HepG2 (cell line): ENCODE results near the gene SBDS.

Experiments
- ELF1 ChIP-seq: sonication (generic); formaldehyde crosslinking; IDR thresholded peaks from 2 replicates; pipeline ENCODE4 v1.4.0; 2020; ENCODE audit warnings: missing genetic modification reagents
- GMEB1 ChIP-seq: sonication (generic); formaldehyde crosslinking; IDR thresholded peaks from 2 replicates; pipeline ENCODE4 v1.5.1; 2020; ENCODE audit warnings: missing genetic modification reagents, mild to moderate bottlenecking, borderline replicate concordance
- NPAS2 ChIP-seq: sonication (generic); formaldehyde crosslinking; IDR thresholded peaks from 2 replicates; pipeline ENCODE4 v1.8.0; 2022; ENCODE audit warnings: mild to moderate bottlenecking, missing genetic modification reagents, borderline replicate concordance
- RERE ChIP-seq: IDR thresholded peaks from 2 replicates; pipeline ENCODE4 v1.6.1; 2016; ENCODE audit warnings: low read depth, missing genetic modification reagents, missing compliant biosample characterization
- RNF2 ChIP-seq: fragments of 450-650 bp; conservative IDR thresholded peaks from 2 replicates; pipeline ENCODE4 v1.6.1; 2016; ENCODE audit warnings: low read depth
- SUZ12 ChIP-seq: fragments of 150-350 bp; IDR thresholded peaks from 2 replicates; pipeline ENCODE4 v1.6.1; 2014; ENCODE audit warnings: low read depth, low read length
- ZNF24 ChIP-seq: fragments of 450-650 bp; IDR thresholded peaks from 2 replicates; pipeline ENCODE4 v1.6.1; 2017; ENCODE audit warnings: antibody characterized with exemption, mild to moderate bottlenecking
- ZNF318 ChIP-seq: sonication (generic); formaldehyde crosslinking; IDR thresholded peaks from 2 replicates; pipeline ENCODE4 v1.4.0; 2020; ENCODE audit warnings: mild to moderate bottlenecking, missing genetic modification reagents

GRCh38 chr7:66953044-66953427, 42.4 kb downstream of the SBDS start:
- no peak for TF ChIP-seq ZNF24
- no peak for TF ChIP-seq GMEB1 (CRISPR knock-in tag)
- TF ChIP-seq SUZ12, result no peak
- no peak for TF ChIP-seq NPAS2 (CRISPR knock-in tag)
- TF ChIP-seq ELF1 (CRISPR knock-in tag), result no peak
- no peak for TF ChIP-seq ZNF318 (CRISPR knock-in tag)
- TF ChIP-seq RNF2, result no peak
- TF ChIP-seq RERE, result no peak
